ENCODE results near the gene MCTP1. TPM values are rescaled to one million over a fixed set of nuclear protein-coding genes. Genes with fewer than 3 reads are reported as not detected.

MCTP1 gene
- total RNA-seq, 1 donor from 2014 or later = 7.8 TPM

- Histone ChIP-seq H3K27ac (replicated peaks) (no peak overlapping the region), H3K4me1 (no peaks in the 10 kb centered on the region), H3K36me3 (no peaks in the 10 kb centered on the region), H3K27me3 (ENCODE audit: low read depth) (no peaks in the 10 kb centered on the region), H3K4me3 (no peak overlapping the region), H3K9me3 (replicated peaks) (peaks cover 6% of the 10 kb centered on the region)
- no peak for TF ChIP-seq CTCF (IDR thresholded peaks at IDR 0.05; ENCODE audit: borderline replicate concordance)
- DNase-seq = no peak
- intact Hi-C loops (cut with micrococcal nuclease) = no loop called here
Measured at GRCh38 chr5:94983861-94984535, 300.9 kb downstream of the MCTP1 start.

- no peak for TF ChIP-seq CTCF (IDR thresholded peaks at IDR 0.05; ENCODE audit: borderline replicate concordance)
- Histone ChIP-seq H3K27ac (replicated peaks) (no peak overlapping the region), H3K4me1 (no peaks in the 10 kb centered on the region), H3K27me3 (ENCODE audit: low read depth) (no peaks in the 10 kb centered on the region), H3K9me3 (replicated peaks) (peaks cover 46% of the 10 kb centered on the region), H3K36me3 (no peaks in the 10 kb centered on the region), H3K4me3 (no peak overlapping the region)
- no peak for DNase-seq
- intact Hi-C loops (cut with micrococcal nuclease) = no loop called here
Measured at GRCh38 chr5:94977437-94977836, 307.5 kb downstream of the MCTP1 start.

GRCh38 chr5:94976853-94977252 is 308.0 kb downstream of the MCTP1 start:
- no peak for DNase-seq
- H3K27ac ChIP-seq (replicated peaks) = no peak overlapping the region
- intact Hi-C loops (cut with micrococcal nuclease) = no loop called here
- H3K4me1 ChIP-seq = no peaks in the 10 kb centered on the region
- H3K9me3 ChIP-seq (replicated peaks) = peaks cover 46% of the 10 kb centered on the region
- TF ChIP-seq CTCF (IDR thresholded peaks at IDR 0.05; ENCODE audit: borderline replicate concordance) = no peak
- no peaks in the 10 kb centered on the region for H3K36me3 ChIP-seq
- H3K4me3 ChIP-seq = no peak overlapping the region
- no peaks in the 10 kb centered on the region for H3K27me3 ChIP-seq (ENCODE audit: low read depth)

- H3K27ac ChIP-seq (replicated peaks) = no peak overlapping the region
- H3K9me3 ChIP-seq (replicated peaks) = peaks cover 24% of the 10 kb centered on the region
- H3K36me3 ChIP-seq = no peaks in the 10 kb centered on the region
- H3K4me1 ChIP-seq = no peaks in the 10 kb centered on the region
- no peak for TF ChIP-seq CTCF (IDR thresholded peaks at IDR 0.05; ENCODE audit: borderline replicate concordance)
- H3K4me3 ChIP-seq = no peak overlapping the region
- H3K27me3 ChIP-seq (ENCODE audit: low read depth) = no peaks in the 10 kb centered on the region
- no peak for DNase-seq
- intact Hi-C loops (cut with micrococcal nuclease) = no loop called here
Measured at GRCh38 chr5:94972268-94972667, 312.6 kb downstream of the MCTP1 start.

- Histone ChIP-seq H3K4me1 (no peaks in the 10 kb centered on the region), H3K9me3 (replicated peaks) (peaks cover 15% of the 10 kb centered on the region), H3K27me3 (ENCODE audit: low read depth) (no peaks in the 10 kb centered on the region), H3K27ac (replicated peaks) (no peak overlapping the region), H3K4me3 (no peak overlapping the region), H3K36me3 (no peaks in the 10 kb centered on the region)
- no peak for DNase-seq
- no peak for TF ChIP-seq CTCF (IDR thresholded peaks at IDR 0.05; ENCODE audit: borderline replicate concordance)
- intact Hi-C loops (cut with micrococcal nuclease) = loop anchor here (5.0 kb wide), 1 partner anchor 268 kb away; no protein-coding TSS in a partner anchor
Measured at GRCh38 chr5:94969174-94969573, 315.7 kb downstream of the MCTP1 start.

All from left ventricle myocardium inferior (tissue), 1 donor.